Measurements from ENCODE around the gene OR7A10. TPM values are rescaled to one million over a fixed set of nuclear protein-coding genes. Genes with fewer than 3 reads are reported as not detected.

OR7A10 gene
- polyA plus RNA-seq (ENCODE audit: insufficient read length in 4 of 4) = not detected

DNA sequence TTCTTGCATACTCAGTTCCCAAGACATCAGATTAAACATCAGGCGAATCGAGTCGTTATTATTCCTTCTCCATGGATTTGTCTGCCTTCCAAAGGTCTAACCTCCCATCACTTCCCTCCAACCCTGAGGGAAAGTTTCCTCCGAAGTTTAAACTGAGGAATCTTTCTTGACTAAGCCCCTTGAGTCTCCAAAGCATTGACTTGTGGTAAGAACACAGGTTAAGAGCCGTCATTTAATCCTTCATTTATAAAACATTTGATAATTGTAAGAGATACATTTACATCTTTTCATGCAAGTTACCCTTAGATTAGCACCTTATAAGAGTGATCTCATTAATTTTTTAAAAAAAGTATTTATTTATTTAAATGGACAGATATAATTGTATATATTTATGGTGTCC, at the start of gene OR7A10:
Gene OR7A10, minus strand, starts transcription at position 101 of the 400 bp plus-strand sequence. CDS start 7,045 bp downstream, outside the sequence.
- DNase-seq (ENCODE audit: low read depth in 4 of 4, low spot score in 3 of 4) = no peak

DNA sequence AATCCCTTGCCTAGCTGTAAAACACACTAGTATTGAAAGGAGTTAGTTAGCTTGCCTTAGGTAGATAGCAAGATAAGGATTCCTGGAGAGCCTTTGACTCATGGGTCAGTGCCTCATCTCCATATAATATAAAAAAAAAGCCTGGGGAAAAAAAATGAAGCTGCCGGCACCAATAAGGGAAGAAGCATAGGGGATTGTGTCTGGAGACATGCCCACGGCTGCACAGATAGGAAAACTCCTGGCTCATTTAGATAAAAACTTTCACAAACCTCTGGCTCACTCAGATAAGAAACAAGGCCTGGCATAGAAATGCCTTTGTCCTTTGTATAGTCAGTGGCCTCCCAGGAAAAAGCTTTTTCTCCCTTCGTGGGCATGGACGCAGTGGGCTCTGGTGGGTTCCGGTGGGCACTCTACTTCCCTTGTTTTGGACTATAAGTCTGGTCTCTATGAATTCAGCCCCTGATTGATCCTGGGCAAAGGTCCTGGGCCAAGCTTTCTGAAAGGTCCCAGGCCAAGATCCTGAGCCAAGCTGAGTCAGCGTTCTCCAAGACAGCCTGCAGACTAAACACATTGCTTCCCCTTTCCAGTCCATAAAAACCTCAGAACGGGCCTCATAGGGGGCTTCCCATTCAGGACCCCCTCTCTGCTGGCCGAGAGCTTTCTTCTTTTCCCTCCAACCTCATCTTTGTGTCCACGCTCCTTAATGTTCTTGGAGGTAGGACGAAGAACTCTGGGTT, 42.1 kb upstream of the OR7A10 start:
- no peak for DNase-seq (ENCODE audit: low read depth in 4 of 4, low spot score in 3 of 4)

DNA sequence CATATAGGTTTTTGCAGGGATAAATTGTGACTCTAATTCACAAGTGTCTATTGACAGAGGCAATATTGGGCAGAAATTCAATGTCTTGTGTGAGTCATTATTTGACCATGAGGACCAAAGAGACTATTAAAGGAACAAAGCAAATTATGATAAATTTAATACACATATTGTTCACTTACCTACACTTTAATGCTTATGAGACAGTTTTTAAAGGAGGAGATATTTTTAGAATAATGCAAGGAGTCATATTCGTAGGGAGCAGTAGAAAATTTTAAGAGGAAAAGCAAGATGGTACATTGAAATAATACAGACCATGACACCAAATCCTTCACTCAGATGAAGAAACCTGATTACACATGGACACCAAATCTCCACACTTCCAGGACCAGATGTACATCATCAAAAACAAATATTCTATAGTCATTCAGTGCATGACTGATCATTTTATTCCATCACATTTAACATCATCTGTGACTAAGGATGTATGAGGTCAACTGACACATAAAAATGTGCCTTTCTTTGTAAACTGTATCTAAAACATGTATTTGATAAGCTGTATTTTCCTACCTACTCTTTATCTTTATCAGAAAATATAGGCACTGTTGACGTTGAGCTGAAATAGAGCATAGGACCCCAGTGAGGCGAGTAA, 41.4 kb upstream of the OR7A10 start:
- no peak for DNase-seq (ENCODE audit: low read depth in 4 of 4, low spot score in 3 of 4)

DNA sequence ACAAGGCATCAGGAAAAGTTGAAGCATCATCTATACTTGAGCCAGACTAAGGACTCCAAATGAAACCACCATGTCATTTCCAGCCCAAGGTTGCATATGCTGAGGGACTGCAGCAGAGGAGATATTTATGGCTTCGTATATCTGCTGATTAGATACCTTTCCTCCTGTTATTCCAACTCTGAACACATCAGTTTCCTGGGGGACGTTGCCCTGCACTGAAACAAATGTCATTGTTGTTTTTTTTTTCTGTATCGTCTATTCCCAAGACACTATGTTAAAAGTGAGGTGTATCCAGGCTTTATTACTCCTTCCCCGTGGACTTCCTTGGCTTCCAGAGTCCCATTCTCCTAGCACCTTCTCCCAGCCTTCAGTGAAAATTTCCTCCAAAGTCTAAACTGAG, 37.3 kb upstream of the OR7A10 start, which contains the start of gene OR7A17:
Gene OR7A17, minus strand, starts transcription at position 101 of the 400 bp plus-strand sequence. CDS start 4,777 bp downstream, outside the sequence.
- DNase-seq (ENCODE audit: low read depth in 4 of 4, low spot score in 3 of 4) = no peak

DNA sequence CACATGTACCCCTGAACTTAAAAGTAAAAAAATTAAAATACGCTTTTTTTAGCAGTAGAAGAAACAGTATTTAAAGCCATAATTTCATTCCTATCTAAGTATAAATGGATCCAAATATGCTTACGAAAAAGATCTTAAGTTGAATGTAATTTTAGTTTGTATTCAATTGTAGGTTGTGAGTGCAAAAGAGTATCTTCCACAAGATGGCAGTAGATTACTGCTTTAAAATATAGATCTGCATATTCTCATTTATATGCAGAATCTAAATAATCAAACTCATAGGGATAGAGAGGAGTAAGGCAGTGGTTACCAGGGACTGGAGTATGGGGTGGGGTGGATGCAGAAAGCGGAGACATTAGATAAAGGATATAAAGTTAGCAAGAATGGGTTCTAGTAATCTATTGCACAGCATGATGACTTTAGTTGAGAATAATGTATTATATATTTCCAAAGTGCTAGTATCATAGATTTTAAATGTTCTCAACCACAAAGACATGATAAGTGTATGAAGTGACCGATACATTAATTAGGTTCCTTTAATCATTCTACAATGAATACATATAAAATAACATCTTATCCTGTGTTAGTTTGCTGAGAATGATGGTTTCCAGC, 23.0 kb upstream of the OR7A10 start:
- no peak for DNase-seq (ENCODE audit: low read depth in 4 of 4, low spot score in 3 of 4)

DNA sequence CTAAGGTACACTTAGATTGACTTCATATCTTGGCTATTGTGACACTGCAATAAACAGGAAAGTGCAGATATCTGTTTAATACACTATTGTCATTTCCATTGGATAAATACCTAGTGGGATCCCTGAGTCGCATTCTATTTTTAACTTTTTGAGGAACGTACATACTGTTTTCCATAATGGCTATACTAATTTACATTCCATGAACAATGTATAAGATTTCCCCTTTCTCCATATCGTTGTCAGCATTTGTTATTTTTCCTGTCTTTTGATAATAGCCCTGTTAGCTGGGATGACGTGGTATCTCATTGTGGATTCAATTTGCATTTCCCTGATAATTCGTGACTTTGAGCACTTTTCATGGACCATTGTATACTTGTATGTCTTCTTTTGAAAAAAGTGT, 19.8 kb upstream of the OR7A10 start:
- no peak for DNase-seq (ENCODE audit: low read depth in 4 of 4, low spot score in 3 of 4)

DNA sequence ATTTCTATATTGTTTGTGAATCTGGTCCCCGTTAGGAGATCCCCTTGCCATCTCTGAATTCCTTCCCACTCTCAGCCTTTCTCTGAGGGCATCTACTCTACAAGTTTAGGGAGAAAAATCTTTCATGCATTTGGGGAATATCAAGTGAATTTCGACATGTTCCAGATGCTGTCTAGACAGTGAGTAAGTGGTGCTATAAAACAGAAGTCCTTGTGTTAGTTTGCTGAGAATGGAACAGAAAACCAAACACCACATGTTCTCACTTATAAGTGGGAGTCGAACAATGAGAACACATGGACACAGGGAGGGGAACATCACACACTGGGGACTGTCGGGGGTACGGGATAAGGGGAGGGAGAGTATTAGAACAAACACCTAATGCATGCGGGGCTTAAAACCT, 5.1 kb downstream of the OR7A10 start:
- peak in 3 of 4 donors; percentile 4 to 26 (median 20) for DNase-seq (ENCODE audit: low read depth in 4 of 4, low spot score in 3 of 4)

DNA sequence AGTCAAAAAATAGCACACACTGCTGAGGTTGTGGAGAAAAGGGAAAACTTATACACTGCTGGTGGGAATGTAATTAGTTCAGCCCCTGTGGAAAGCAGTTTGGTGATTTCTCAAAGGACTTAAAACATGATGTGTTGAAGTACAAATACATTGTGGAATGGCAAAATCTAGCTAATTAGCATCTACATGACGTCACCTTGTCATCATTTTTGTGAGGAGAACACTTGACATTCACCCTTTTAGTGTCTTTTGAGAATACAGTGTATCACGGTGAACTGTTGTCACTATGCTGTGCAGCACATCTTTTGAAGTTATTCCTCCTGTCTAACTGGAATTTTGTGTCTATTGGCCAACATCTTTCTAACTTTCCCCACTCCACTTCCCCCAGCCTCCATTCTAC, 5.6 kb downstream of the OR7A10 start:
- no peak for DNase-seq (ENCODE audit: low read depth in 4 of 4, low spot score in 3 of 4)

DNA sequence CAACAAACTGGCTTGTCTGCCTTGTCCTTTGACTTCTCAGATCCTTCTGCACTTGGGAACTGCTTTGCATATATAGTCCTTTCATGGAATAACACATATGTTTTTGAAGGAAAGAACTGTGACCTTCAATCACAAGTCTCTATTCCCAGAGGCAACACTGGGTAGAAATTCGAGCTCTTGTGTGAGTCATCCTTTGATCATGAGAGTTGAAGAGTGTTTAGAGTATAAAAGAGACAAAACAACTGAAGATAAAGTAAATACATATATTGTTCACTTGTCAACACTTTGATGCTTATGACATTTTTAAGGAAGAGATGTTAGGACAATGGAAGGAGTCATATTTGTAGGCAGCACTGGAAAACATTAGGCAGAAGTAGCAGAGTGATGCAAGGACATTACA, 8.5 kb downstream of the OR7A10 start:
- DNase-seq (ENCODE audit: low read depth in 4 of 4, low spot score in 3 of 4) = no peak

DNA sequence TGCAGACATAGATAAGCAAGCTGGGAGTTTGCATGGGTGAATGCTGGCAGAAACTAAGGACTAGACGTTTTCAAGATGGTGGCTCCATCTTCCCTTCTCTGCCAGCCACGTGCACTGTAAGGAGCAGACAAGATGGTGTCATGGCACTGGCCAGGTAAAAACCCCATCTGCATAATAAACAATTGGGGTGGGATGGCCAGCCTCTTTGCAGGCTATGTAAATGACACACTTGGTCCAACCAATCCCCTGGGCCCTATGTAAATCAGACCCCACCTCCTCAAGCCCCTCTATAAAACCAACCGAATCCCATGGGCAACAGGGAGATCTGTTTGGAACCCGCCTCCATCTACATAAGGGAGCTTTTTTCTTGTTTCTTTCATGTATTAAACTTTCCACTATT, 11.3 kb downstream of the OR7A10 start:
- no peak for DNase-seq (ENCODE audit: low read depth in 4 of 4, low spot score in 3 of 4)

DNA sequence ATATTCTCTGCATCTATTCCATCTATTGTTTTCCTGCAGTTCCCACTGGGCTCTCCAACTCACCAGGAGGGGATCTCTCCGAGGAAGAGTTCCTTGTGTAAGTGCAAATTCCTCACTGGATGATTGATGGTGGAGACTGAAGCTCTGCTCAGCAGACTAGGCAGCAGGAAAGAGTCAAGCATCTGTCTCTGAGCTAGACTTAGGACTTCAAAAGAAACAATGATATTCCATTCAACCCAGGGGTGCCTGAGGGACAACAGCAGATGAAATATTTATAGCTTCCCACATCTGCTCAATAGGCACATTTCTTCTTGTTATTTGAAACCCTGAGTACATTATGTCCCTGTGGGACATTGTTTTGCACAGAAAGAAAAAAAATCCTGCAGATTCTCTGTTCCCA, 13.7 kb downstream of the OR7A10 start, which contains the start of the genes OR7A5 and OR7C1:
Gene OR7A5, minus strand, starts transcription at position 175 of the 400 bp plus-strand sequence. CDS start 6,944 bp downstream, outside the sequence.
Gene OR7C1, minus strand, starts transcription at position 175 of the 400 bp plus-strand sequence. CDS start 35,049 bp downstream, outside the sequence.
- peak in 3 of 4 donors; percentile 12 to 54 (median 36) for DNase-seq (ENCODE audit: low read depth in 4 of 4, low spot score in 3 of 4)

DNA sequence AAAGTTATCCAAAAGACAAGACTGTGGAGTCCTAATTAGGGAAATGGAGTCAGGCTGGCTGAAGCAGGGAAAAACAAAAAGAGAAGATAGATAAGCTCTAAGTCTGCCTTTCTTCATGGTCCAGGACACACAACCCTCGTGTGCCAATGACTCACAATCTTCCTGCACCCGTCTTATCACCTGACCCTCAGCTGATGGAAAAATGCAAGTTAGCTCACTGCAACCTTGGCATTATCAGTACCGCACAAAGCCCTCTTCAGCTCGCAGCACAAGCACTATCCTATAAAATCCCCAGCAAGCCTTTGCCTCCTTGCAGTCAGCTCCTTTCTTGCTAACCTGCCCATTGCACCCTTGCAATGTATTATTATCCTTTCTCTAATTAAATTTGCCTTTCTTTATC, 18.0 kb downstream of the OR7A10 start:
- DNase-seq (ENCODE audit: low read depth in 4 of 4, low spot score in 3 of 4) = no peak

DNA sequence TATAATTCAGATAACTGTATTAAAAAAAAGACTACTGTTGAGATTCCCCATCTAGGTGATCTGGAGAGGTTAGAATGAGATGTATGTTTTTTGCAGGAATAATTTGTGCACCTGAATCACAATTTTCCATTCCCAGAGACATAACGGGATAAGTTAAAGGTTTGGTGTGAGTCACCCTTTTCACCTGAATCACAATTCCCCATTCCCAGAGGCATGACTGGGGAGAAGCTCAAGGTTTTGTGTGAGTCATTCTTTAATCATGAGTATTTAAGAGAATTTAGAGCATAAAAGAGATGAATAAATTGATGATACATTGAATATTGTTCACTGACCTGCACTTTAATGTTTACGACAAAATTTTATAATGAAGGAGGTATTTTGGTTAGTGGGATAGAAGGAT, 22.7 kb downstream of the OR7A10 start:
- DNase-seq (ENCODE audit: low read depth in 4 of 4, low spot score in 3 of 4) = no peak

DNA sequence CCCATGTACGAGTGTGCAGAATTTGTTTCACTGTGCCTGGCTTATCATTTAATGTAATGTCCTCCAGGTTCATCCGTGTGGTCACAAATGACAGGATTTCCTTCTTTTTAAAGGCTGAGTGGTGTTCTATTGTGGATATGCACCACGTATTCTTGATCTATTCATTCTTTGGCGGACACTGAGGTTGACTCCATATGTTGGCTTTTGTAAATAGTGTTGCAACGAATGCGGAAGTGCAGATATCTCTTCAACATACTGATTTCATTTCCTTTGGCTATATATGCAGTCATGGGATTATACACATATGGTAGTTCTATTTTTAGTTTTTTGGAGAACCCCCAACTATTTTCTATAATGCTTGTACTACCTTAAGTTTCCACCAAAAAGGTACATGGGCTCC, 26.8 kb downstream of the OR7A10 start:
- no peak for DNase-seq (ENCODE audit: low read depth in 4 of 4, low spot score in 3 of 4)

DNA sequence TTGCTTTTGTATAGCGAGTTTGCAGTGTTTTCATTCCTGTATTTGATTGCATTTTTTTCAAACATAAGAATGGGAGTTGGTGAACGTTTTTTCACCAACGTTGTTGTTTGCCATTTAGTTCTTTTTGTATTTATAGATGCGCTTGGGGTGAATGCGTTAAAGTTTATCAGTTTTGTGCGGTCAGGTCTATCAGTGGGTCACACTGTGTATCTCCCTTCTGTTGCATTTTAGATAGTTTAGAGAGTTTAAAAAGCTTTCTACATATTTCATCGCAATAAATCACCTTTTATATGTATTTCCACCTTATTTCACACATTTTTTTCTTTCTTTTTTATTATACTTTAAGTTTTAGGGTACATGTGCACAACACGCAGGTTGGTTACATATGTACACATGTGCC, 30.1 kb downstream of the OR7A10 start:
- no peak for DNase-seq (ENCODE audit: low read depth in 4 of 4, low spot score in 3 of 4)

DNA sequence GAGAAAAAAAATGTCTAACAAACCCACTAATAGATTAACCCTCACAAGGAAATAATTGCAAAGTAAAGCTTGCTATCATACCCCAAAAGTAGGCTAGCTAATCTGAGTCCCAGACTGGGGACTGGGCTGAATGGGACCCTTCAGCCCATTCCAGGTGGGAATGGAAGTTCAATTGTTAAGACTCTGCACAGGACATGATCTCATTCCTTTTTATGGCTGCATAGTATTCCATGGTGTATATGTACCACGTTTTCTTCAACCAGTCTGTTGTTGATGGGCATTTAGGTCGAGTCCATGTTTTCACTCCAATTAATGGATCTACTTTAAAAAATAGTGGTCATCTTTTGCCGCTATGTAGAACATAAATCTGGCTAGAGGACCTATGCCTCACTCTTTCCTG, 31.7 kb downstream of the OR7A10 start:
- DNase-seq (ENCODE audit: low read depth in 4 of 4, low spot score in 3 of 4) = no peak

DNA sequence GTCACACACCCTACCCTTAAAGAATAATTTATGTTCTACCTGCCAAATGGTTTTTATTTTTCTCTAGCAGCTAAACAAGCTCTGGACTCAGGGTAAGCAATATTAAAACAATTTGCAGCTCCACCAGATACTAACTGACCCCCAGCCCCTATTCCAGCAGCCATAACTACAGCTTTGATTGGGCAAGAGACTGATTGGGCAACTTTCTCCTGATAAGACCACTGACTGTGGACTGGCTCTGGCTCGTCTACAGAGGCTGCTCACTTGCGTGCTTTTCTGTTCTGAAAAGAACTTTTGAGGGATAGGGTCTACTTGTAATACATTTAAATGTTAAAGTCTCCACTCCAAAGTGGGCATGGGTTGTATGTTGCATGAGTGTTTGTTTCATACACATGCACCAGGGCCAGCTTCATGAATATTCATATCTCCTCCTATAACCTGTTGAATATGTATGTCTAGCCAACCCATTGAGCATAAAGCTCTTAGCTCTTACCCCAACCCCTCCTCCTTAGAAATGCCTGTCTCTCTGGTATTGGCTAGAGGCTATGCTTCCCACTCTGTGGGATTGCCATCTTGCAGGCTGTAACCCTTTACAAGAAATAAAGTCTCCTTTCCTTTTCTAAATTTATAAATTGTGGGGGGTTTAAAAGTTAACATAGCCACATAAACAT, 33.6 kb downstream of the OR7A10 start:
- DNase-seq (ENCODE audit: low read depth in 4 of 4, low spot score in 3 of 4) = no peak

DNA sequence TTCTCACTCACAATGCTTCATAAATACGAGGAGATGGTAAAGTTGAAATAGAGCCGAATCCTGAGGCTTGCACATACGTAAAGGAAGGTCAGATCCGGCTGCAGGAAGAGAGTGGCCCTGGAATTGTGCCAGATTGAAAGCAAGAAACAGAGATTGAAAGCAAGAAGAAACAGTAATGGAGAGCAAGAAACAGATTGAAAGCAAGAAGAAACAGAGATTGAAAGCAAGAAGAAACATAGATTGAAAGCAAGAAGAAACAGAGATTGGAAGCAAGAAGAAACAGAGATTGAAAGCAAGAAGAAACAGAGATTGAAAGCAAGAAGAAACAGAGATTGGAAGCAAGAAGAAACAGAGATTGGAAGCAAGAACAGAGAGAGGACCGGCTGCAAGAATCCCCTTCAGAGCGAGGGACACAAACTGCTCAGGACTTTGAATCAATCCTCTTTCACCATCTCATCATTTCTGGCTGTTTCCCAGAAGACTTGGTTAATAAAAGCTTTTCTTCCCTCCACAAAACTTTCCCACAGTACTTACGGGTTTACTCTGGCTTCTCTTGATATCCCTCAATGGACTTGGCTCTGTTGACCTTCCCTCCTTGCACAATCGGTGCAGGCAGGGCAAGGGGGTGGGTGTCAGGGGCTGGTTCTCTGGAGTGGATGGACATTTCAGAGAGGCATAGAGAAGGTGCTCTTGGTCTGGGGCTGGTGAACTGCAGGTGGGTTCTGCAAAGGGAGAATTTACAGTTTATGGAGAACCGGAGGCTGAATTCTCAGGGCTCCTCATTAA, 39.3 kb downstream of the OR7A10 start:
- DNase-seq (ENCODE audit: low read depth in 4 of 4, low spot score in 3 of 4) = no peak

DNA sequence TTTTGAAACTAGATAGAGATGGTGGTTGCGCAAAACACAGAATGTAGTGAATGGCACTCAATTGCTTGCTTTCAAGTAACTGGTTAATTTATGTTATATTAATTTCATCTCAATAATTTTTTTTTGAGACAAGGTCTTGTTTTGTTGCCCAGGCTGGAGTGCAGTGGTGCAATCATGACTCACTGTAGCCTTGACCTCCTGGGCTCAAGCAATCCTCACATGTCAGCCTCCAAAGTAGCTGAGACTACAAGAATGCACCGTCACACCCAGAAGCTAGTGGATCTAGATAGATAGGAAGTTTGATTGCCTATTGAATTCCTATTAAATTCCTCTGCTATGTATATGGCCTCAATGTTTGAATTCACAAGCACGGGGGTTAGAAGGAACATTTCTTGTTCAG, 44.0 kb downstream of the OR7A10 start:
- no peak for DNase-seq (ENCODE audit: low read depth in 4 of 4, low spot score in 3 of 4)

DNA sequence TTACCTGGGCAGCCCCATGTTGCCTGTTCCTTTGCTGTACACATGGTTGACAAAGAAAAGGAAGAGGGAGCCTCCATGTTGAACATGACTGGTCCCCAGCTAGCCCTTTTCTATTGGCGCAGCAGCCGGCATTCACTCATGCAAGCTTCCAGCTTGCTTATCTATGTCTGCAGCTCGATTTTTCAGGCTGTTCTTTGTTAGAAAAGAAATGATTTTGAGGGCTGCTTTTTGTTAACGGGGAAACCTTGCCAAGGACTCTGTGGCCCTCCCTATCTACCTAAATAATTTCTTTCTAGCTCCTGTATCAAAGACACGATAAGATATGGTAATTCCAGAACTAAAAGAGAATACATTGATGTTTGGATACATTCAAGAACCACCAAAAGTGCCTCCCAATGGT, 50.0 kb downstream of the OR7A10 start:
- DNase-seq (ENCODE audit: low read depth in 4 of 4, low spot score in 3 of 4) = no peak
